Measurements from ENCODE around the gene MAPK14. TPM values are rescaled to one million over a fixed set of nuclear protein-coding genes. Genes with fewer than 3 reads are reported as not detected.

The MAPK14 gene
- total and polyA plus RNA-seq, 10 of the 15 experiments (the other 5 are each of a cell fraction or from before 2014, with no cell fraction given): 12.5 to 59.5 (median 43.0) TPM

- no peak for TF ChIP-seq IRF3 (IDR thresholded peaks at IDR 0.05)
These were observed 77.2 kb downstream of the MAPK14 start (continued) for GRCh38 chr6:36104836-36105235.

GRCh38 chr6:36109092-36109491, 81.5 kb downstream of the MAPK14 start:
- ChIA-PET CTCF (interaction anchor here (1.1 kb wide), 1 partner anchor 12 kb away, joined by 4 read pairs; no protein-coding TSS in a partner anchor), SMC1A (ENCODE audit: uncharacterized antibody, unreplicated experiment) (no interaction called here), POLR2A (no interaction called here), RAD21 (ENCODE audit: unreplicated experiment) (interaction anchor here (0.9 kb wide), 1 partner anchor 14 kb away, joined by 3 read pairs; no protein-coding TSS in a partner anchor)
- Histone ChIP-seq H3K4me1 (ENCODE audit: control insufficient read depth, insufficient read depth, low read length) (peaks cover 24% of the 10 kb centered on the region), H3K9me3 (replicated peaks; ENCODE audit: control insufficient read depth, insufficient read depth, low read length) (no peaks in the 10 kb centered on the region), H3K4me2 (ENCODE audit: control insufficient read depth, insufficient read depth) (no peak overlapping the region), H3K4me3 (no peak overlapping the region), H3K27ac (ENCODE audit: control insufficient read depth, insufficient read depth) (peak overlapping the region; percentile 13), H4K20me1 (ENCODE audit: control insufficient read depth, insufficient read depth) (no peaks in the 10 kb centered on the region), H3K27me3 (replicated peaks in 1 of 2; ENCODE audit: control insufficient read depth in 2 of 2, insufficient read depth in 2 of 2, low read length in 1 of 2) (no peaks in the 10 kb centered on the region), H3K36me3 (ENCODE audit: control insufficient read depth in 2 of 2, insufficient read depth in 2 of 2, low read length in 1 of 2) (peaks cover 2 to 18% of the 10 kb centered on the region in 2 experiments; a peak in 3 of 4 replicates), H3K9ac (ENCODE audit: control insufficient read depth, insufficient read depth, low read length) (no peak overlapping the region), H2AFZ (ENCODE audit: control insufficient read depth, low read depth, low read length) (no peak overlapping the region), H3K79me2 (ENCODE audit: control insufficient read depth, insufficient read depth, low read length) (no peaks in the 10 kb centered on the region)
- no peak for FAIRE-seq
- in situ Hi-C loops (cut with MboI) (no loop called here), intact Hi-C loops (cut with micrococcal nuclease; ENCODE audit: unreplicated experiment) (no loop called here)
- DNase-seq (ENCODE audit: low read depth, low spot score): no peak
- no peak for TF ChIP-seq BHLHE40 (IDR thresholded peaks at IDR 0.05; ENCODE audit: borderline replicate concordance in 1 of 2, low read depth in 2 of 2, low read length in 1 of 2)
- BruUV-seq (replicated peaks): no TSS peak
- WGBS (ENCODE audit: insufficient coverage, insufficient replicate concordance, low lambda C conversion rate, missing lambda C conversion rate): 88% methylated on average over 7 of the region's 7 CpGs
- ATAC-seq: no peak

GRCh38 chr6:36110050-36110449, 82.4 kb downstream of the MAPK14 start:
- no peaks in the 10 kb centered on the region for H3K79me2 ChIP-seq (ENCODE audit: control insufficient read depth, insufficient read depth, low read length)
- intact Hi-C loops (cut with micrococcal nuclease; ENCODE audit: unreplicated experiment): no loop called here
- H3K9ac ChIP-seq (ENCODE audit: control insufficient read depth, insufficient read depth, low read length): no peak overlapping the region
- in situ Hi-C loops (cut with MboI): no loop called here
- no peak overlapping the region for H2AFZ ChIP-seq (ENCODE audit: control insufficient read depth, low read depth, low read length)
- no peak overlapping the region for H3K27ac ChIP-seq (ENCODE audit: control insufficient read depth, insufficient read depth)
- ChIA-PET CTCF (interaction anchor here (4.0 kb wide), 1 partner anchor 11 kb away, joined by 21 read pairs; no protein-coding TSS in a partner anchor), RAD21 (ENCODE audit: unreplicated experiment) (no interaction called here), SMC1A (ENCODE audit: uncharacterized antibody, unreplicated experiment) (interaction anchor here (1.3 kb wide), 1 partner anchor 36 kb away, joined by 3 read pairs; no protein-coding TSS in a partner anchor), POLR2A (interaction anchor here (0.5 to 1.0 kb wide), 2 partner anchors 9 to 235 kb away, joined by 3 to 4 read pairs; no protein-coding TSS in a partner anchor)
- H3K27me3 ChIP-seq (replicated peaks in 1 of 2; ENCODE audit: control insufficient read depth in 2 of 2, insufficient read depth in 2 of 2, low read length in 1 of 2): no peaks in the 10 kb centered on the region
- BruUV-seq (replicated peaks): no TSS peak
- H3K4me1 ChIP-seq (ENCODE audit: control insufficient read depth, insufficient read depth, low read length): peaks cover 32% of the 10 kb centered on the region
- WGBS (ENCODE audit: insufficient coverage, insufficient replicate concordance, low lambda C conversion rate, missing lambda C conversion rate): 94% methylated on average over 3 of the region's 3 CpGs
- H4K20me1 ChIP-seq (ENCODE audit: control insufficient read depth, insufficient read depth): no peaks in the 10 kb centered on the region
- H3K4me3 ChIP-seq: no peak overlapping the region
- no peak for ATAC-seq
- H3K4me2 ChIP-seq (ENCODE audit: control insufficient read depth, insufficient read depth): no peak overlapping the region
- H3K9me3 ChIP-seq (replicated peaks; ENCODE audit: control insufficient read depth, insufficient read depth, low read length): no peaks in the 10 kb centered on the region
- FAIRE-seq: no peak
- peaks cover 1 to 15% of the 10 kb centered on the region in 2 experiments; a peak in 3 of 4 replicates for H3K36me3 ChIP-seq (ENCODE audit: control insufficient read depth in 2 of 2, insufficient read depth in 2 of 2, low read length in 1 of 2)
- no peak for DNase-seq (ENCODE audit: low read depth, low spot score)
- TF ChIP-seq EGR1 (IDR thresholded peaks at IDR 0.05; ENCODE audit: borderline replicate concordance in 1 of 2, low read depth in 2 of 2, low read length in 2 of 2) (no peak), SMAD5 (IDR thresholded peaks at IDR 0.05; ENCODE audit: low read depth) (no peak), ATF7 (IDR thresholded peaks at IDR 0.05; ENCODE audit: low read depth) (no peak), TBL1XR1 (IDR thresholded peaks at IDR 0.05; ENCODE audit: low read depth, low read length) (no peak), NKRF (conservative IDR thresholded peaks at IDR 0.05) (no peak)
